ENCODE measurements around the gene PBX1.

The PBX1 gene

GRCh38 chr1:164780111-164780812 is 221.3 kb downstream of the PBX1 start:
- no peak for DNase-seq (ENCODE audit: low read depth in 2 of 2)

- DNase-seq (ENCODE audit: low read depth in 2 of 2) = no peak
Observed at GRCh38 chr1:164780863-164781262, 221.9 kb downstream of the PBX1 start.

- no peak for DNase-seq (ENCODE audit: low read depth in 2 of 2)
Observed at GRCh38 chr1:164781972-164782371, 223.0 kb downstream of the PBX1 start.

GRCh38 chr1:164783778-164784555 is 225.0 kb downstream of the PBX1 start:
- no peak for DNase-seq (ENCODE audit: low read depth in 2 of 2)

- no peak for DNase-seq (ENCODE audit: low read depth in 2 of 2)
Observed at GRCh38 chr1:164784960-164785359, 226.0 kb downstream of the PBX1 start.

- DNase-seq (ENCODE audit: low read depth in 2 of 2) = no peak
Observed at GRCh38 chr1:164785841-164786534, 227.0 kb downstream of the PBX1 start.

GRCh38 chr1:164786980-164787833 is 228.2 kb downstream of the PBX1 start:
- DNase-seq (ENCODE audit: low read depth in 2 of 2) = peak; percentile 24 to 26

GRCh38 chr1:164787834-164788231 is 228.8 kb downstream of the PBX1 start:
- DNase-seq (ENCODE audit: low read depth in 2 of 2) = no peak

- no peak for DNase-seq (ENCODE audit: low read depth in 2 of 2)
Observed at GRCh38 chr1:164790081-164790480, 231.1 kb downstream of the PBX1 start.

- DNase-seq (ENCODE audit: low read depth in 2 of 2) = no peak
Observed at GRCh38 chr1:164792410-164793004, 233.5 kb downstream of the PBX1 start.

- DNase-seq (ENCODE audit: low read depth in 2 of 2) = no peak
Observed at GRCh38 chr1:164794356-164794755, 235.4 kb downstream of the PBX1 start.

GRCh38 chr1:164796916-164797315 is 237.9 kb downstream of the PBX1 start:
- DNase-seq (ENCODE audit: low read depth in 2 of 2) = no peak

- no peak for DNase-seq (ENCODE audit: low read depth in 2 of 2)
Observed at GRCh38 chr1:164801246-164801731, 242.3 kb downstream of the PBX1 start.

GRCh38 chr1:164801791-164802502 is 243.0 kb downstream of the PBX1 start:
- no peak for DNase-seq (ENCODE audit: low read depth in 2 of 2)

- DNase-seq (ENCODE audit: low read depth in 2 of 2) = no peak
Observed at GRCh38 chr1:164802529-164803282, 243.7 kb downstream of the PBX1 start.

- DNase-seq (ENCODE audit: low read depth in 2 of 2) = no peak
Observed at GRCh38 chr1:164803366-164803765, 244.4 kb downstream of the PBX1 start.

- no peak for DNase-seq (ENCODE audit: low read depth in 2 of 2)
Observed at GRCh38 chr1:164804366-164804765, 245.4 kb downstream of the PBX1 start.

- DNase-seq (ENCODE audit: low read depth in 2 of 2) = no peak
Observed at GRCh38 chr1:164805399-164805798, 246.4 kb downstream of the PBX1 start.

- no peak for DNase-seq (ENCODE audit: low read depth in 2 of 2)
Observed at GRCh38 chr1:164806531-164806930, 247.5 kb downstream of the PBX1 start.

- DNase-seq (ENCODE audit: low read depth in 2 of 2) = no peak
Observed at GRCh38 chr1:164813776-164814175, 254.8 kb downstream of the PBX1 start.
